Kidney capillary endothelial cell (primary cell): ENCODE data around the gene EMC1.
A peak's percentile ranks its signal among the peaks of the same experiment; 100 is the strongest.
"Not testable (repeated sequence)": the region's sequence is repeated elsewhere in the genome, so short reads cannot be mapped to it uniquely, and the experiment has no call there.

ENCODE experiments used
- DNase-seq: peaks from one replicate; pipeline ENCODE4 v3.0.0-alpha.2; 2018; ENCODE audit warnings: low spot score

The EMC1 gene

DNA sequence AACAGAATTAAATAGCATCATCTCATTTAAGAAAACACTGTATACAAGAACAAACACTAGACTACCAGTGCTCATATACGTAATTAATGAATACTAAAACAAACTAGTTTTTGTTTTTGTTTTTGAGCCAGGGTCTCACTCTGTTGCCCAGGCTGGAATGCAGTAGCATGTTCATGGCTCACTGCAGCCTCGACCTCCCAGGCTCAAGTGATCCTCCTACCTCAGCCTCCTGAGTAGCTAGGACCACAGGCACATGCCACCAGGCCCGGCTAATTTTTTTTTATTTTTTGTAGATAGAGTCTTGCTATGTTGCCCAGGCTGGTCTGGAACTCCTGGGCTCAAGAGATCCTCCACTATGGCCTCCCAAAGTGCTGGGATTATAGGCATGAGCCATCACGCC lies 34.7 kb downstream of the EMC1 start:
- not testable (repeated sequence) for DNase-seq

DNA sequence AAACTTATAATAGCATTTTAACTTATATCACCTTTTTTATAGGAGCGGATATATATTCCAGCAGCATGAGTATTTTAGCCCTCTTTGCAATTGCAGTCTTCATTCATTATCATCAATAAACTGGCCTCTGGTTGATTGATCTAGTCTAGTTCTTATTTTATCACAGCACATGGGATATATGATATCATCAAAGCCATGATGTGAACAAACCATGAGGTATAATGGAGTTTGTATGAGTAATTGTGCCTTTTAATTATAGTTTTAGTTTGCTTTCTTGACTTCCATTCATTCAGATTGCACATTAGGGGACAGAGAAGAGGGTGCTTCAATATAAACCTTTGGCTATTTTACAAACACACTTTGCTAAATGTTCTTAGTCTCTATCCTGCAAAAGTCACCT lies 37.7 kb downstream of the EMC1 start:
- no peak for DNase-seq

DNA sequence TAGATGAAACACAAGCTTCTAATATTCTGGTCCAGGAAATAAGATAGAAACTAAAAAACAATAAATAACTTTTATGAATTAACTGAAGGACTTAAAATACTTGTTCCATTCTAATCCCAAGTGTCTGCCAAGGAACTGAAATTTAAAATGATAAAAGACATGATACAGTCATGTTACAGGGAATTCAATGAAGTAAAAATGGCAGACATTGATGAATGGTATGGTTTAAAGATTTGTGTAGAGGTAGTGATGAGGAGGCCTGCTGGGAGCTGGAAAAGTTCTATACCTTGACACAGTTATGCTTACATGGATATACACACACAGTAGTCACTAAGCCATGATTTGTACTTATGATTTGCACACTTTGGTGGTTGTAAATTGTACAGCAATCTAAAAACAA lies 39.2 kb downstream of the EMC1 start:
- no peak for DNase-seq

DNA sequence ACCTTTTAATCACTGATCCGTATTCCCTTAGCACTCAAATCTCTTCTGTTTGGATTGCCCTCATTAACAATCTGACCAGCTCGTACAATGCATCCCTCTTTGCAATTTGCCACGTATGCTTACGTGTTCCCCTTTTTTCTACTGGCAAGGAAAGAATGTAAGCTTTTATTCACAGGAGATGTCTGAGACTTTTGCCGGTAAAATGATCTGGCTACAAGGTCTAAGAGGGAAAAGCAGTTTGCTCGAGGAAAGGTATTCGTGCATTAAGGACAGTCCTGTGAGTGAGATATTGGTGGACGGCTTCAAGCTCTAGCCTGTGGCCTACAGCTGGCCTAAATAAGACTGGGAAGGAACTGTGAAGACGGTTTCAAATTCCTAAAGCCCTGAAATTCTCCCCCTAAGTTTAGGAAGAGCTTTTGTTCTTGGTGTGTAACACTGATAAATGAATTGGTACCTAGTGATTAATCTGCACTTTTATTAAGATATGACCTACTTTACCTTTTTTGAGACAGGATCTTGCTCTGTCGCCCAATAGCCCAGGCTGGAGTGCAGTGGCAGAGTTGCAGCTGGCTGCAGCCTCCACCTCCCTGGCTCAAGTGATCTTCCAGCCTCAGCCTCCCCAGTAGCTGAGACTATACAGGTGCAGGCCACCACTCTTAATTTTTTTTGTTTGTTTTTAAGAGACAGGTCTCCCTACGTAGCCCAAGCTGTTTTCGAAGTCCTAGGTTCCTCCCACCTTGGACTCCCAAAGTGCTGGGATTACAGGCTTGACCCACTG lies 40.4 kb downstream of the EMC1 start:
- no peak for DNase-seq

DNA sequence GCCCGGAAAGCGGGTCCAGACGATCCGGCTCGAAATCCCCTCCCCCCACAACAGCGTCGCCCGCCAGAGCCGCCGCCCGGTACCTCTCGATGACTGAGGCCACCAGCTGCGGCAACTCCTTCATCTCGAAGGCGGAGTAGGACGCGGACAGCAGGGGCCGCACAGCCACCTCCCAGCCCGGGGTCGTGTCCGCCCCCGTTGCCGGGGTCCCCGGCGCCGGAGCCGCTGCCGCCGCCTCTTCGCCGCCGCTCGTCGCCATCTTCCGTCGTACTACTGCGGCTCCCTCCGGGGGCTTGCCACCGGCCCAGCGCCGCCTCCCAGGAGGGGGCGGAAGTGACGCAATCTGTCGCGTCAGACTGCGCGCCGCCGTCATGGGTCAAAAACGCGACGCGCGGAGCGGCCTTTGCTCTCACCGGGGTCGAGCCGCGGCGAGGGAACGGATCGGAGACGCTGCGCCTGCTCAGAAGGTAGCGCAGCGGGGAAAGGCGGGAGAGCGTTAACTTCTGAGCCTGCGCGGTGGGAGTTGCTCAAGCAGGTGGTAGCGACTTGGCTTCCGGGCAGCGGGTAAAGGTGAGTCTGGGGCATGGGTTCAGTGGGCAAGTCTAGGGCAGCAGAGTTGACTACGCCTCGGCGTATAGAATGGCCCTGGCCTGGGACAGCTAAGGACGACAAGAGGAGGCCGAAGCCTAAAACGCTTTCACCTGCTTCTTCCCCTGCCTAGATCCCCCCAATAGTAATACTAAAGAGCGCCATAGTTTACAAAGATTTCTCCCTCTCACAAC lies 41.1 kb downstream of the EMC1 start, which contains the start of gene UBR4:
TSS of gene UBR4 (minus strand) at position 277 of the 782 bp plus-strand sequence. CDS start at position 259, 18 bp downstream.
- DNase-seq = peak; percentile 90

DNA sequence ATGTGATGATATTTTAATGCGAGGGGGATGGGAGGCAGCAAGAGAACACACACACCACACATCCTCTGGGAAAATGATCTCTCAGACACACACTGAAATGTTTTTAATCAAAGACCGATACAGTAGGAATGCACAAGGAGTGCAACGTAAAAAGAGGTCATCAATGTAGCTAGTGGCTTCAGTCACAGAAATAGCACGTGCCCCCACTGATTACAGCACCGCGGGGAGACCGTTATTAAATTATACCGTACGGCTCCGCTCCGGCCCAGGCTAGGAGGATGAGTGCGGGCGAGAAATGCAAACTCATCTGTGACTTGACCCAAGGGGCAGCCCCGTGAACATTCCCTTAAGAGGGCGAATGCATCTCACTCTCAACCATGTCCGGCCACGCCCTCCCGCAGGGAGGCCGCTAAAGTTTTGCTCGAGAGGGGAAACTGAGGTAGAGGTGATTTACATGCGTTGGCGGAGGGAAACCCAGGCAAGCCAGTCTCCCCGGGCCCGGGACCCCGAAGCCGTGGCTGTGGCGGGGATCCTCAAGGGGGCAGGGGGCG lies 41.8 kb downstream of the EMC1 start:
- DNase-seq = peak; percentile 23

DNA sequence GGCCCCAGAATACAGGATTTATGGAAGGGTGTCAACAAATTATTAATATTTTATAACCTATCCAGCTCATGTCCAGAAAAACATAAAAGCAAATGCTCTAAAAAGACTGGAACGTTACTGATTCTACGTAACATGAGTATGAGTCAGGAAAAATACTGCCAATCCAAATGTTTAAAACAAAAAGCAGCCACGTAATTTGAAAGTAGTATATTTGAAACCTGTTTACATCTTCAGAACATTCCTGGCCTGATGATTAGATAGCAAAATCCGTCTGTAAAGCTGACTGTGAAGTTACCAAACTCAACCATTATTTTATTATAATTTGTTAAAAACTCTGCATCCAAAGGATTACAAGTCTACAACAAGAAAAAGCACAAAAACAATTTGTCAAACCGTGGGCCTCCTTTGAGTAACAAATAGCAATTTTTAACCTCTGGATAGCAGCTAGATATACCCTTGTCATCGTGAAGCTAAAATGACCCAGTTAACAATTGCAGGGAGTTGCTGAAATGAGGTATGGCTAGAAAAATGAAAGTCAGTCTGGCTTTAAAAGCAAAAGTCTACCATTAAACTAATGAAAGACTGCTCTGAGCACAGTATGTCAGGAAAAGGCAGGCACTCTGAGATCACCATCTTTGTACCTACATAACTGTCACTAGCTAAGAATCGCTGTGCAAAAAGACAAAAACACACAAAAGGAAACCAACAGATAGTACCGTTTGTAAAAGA lies 42.5 kb downstream of the EMC1 start:
- peak; percentile 15 for DNase-seq

DNA sequence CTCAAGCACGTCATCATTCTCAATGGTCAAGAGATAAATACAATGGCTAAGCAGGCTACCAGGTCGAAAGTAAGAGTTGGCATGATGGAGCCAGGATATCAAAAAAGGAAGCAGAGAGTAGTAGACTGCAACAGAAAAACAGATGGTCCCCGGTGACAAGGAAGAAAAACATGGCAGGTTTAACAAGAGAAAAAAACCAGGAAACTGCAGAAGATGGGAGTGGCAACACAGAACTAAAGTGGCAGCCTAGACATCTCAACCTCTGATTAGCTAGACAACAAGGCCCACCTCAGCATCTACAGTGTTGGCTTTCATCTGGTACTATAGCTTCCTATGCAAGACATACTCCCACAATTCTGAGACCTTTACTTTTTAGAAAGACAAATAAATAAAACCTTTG lies 44.4 kb downstream of the EMC1 start:
- DNase-seq = no peak

DNA sequence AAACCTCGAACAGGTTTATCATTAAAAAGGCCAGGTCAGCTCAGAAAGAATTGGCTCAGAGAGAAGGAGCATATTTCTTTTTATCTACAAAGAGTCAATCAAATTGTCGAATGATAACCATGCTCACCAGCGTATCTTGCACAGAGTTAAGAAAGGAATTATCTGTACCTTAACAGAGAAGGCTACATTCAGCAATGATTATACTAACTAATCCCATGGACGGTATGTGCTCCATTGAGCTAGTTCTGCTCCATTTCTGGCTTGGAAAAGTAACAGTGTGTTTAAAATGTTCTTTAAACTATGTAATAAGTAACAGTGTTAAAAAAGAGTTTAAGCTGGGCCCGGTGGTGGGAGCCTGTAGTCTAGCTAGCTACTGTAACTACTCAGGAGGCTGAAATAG lies 45.5 kb downstream of the EMC1 start:
- no peak for DNase-seq

DNA sequence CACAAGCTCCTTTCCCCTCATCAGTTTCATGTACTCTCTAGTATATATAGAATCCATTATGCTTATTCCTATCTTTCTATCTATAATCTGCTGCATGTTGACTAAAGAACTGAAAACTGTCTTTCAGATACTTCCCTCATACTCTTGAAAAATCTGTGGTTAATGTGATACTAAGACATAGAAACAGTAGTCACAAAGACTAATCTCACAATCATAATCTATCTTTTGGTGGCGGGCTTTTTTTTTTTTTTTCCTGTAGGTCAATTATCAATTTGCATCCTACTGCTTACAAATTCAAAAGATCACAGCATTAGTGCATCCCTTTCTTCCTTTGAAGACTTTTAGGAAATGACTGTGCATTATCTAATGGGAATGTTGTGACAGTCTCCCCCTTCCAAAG lies 45.9 kb downstream of the EMC1 start:
- DNase-seq = no peak

DNA sequence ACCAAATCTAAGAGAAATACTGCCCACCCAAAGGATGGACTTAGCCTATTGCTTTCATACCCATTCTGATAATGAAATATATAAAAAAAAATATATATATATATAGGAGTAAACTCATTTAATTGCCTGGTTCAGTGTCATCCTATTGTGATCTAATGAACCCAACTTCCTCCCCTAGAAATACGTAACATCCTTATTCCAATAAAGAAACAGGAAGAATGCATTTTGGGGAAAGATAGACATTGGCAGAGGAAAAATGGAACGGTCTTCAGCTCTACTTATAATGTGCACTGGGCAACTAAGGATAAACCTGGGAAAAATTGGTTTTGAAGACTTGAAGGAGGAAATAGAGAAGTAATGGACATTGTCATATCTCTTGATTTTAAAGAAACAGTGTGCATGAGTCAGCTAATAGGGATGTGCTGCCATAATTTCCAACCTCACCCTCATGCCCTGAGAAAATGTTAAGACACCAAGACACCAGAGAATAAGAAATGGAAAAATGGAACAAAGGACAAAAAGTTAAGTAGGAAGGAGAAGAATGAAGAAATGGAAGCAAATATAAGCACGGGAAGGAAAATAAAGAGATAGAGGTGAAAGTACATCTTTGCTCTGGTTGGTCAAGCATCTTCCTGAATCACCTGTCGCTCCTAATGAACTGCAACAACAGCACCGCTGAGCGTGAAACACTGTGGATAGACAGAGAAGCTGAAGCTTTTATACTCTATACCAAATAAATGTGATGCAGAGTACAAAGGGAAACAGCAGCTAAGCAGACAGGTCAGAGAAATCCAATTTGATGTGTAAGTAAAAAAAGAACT lies 46.7 kb downstream of the EMC1 start:
- peak; percentile 23 for DNase-seq

DNA sequence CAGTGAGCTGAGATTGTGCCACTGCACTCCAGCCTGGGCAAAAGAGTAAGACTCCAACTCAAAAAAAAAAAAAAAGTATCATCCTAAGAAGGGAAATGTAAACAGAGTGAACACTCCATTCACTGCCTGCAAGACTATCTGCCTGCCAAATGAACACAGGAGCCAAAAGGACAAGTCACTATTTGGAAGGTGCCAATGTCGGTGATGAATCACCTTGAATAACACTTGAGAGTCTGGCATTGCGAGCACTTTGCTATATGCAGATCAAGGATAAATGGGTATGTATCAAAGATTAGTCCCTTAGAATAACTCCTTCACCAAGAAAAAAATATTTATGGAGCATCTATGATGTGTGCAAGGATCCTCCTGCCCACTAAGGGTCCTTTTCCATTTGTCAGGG lies 47.9 kb downstream of the EMC1 start:
- DNase-seq = no peak

DNA sequence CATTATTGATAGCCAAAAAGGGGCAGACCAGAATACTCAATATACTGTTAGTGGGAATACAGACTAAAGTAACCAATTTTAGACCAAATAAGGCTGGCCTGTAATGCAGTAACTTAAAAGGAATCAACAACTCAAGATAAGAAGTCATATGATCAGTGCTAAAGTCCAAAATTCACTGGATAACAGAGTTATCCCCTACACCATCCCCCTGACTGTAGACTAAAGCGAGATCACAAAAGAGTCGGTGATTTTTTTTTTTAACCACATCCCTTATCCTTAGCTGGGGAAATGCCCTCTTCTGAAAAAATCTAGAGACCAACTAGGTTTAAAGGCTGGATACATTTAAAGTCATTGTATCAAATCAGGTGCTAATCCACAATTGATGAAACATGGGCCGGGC lies 48.9 kb downstream of the EMC1 start:
- DNase-seq = no peak

DNA sequence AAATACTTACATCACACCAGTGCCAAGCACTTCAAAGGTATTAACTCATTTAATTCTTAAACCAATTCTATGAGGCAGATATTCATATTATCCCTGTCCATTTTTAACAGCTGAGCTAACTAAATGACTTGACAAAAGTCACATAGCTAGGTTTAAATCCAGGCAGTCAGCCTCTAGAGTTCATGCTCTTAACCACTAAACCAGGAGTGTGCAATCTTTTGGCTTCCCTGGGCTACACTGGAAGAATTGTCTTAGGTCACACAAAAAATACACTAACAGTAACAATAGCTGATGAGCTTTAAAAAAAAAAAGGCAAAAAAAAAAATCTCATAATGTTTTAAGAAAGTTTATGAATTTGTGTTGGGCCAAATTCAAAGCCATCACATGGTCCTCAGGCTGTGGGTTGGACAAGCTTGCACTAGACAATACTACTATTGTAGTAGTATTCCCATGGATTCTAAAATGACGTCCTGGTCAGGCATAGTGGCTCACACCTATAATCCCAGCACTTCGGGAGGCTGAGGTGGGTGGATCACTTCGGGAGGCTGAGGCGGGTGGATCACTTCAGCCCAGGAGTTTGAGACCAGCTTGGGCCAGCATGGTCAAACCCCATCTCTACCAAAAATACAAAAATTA lies 51.2 kb downstream of the EMC1 start:
- DNase-seq = no peak

DNA sequence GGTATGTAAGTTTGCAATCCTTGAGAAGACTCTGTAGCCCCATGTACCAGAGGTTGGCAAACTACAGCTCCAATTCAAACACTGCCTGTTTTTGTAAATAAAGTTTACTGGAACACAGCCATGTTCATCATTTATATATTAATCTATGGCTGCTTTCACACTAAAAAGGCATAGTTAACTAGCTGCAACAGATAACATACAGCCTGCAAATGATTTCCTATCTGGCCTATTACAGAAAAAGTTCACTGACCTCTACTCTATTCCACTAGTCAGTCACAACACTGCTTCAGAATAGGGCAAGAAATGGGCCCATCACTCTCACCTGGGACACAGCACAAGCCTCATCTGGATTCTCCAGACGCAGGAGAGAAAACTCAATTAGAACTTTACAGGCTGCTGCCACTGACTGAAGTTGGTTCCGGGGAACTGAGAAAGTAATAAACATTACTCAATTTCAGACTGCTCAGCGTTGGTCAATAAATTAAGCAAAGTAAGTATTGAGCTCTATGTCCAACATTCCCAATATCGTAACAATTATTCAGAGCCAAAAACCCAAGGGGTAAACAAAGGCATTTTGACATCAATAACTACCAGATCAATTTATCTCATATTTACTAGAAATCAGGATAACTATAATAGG lies 51.9 kb downstream of the EMC1 start:
- no peak for DNase-seq

DNA sequence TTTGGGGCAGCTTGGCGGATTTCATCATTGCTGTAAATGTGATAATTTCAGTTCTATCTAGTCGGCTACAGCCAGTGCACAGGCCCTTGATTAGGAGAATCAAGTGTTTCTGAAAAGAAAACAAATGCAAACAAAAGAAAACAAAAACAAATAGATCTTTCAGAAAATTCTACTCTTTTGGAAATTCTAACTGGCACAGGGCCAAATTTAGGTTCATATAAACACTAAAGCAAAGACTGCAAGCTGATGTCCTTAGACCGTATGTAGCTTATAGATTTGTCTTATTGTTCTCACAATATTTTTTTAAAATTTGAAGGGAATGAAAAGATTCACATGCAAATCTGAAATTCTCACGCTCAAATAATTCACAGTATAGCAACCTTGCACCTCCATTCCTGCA lies 52.5 kb downstream of the EMC1 start:
- no peak for DNase-seq

DNA sequence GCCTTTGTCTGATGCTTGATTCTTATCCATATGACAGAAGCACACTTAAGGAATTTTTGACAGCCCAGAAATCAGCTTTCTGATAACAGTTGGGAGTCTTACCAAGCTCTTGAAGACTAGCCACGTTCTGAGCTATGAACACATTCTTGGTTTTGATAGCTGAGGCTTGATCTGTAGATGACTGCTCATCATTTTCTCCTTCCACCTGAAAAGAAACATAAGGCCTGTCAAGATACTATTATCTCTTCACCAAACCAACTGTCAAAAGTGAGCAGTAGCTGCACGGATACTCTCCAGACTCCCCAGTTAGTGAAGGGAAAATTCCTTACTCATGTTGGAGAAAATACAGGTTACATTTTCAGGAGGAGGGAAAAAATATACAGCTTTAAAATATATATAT lies 53.5 kb downstream of the EMC1 start:
- DNase-seq = no peak

DNA sequence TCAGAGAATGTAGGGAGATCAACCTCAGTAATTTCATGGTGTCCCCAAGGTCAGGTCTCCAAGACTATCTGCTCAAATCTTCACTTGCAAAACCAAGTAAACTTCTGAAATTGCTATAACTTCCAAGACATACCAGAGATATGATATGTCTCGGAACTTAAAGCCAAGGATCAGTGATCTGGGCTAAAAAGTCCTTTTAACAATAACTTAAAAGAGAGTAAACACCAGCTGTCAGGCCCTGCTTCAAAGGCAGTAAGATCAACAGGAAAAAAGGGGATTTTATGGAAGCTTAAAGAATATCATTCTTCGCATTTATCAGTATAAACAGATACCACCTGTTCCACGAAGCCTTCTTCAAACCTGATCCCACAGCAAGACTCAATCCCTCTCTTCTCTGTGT lies 55.0 kb downstream of the EMC1 start:
- DNase-seq = no peak

DNA sequence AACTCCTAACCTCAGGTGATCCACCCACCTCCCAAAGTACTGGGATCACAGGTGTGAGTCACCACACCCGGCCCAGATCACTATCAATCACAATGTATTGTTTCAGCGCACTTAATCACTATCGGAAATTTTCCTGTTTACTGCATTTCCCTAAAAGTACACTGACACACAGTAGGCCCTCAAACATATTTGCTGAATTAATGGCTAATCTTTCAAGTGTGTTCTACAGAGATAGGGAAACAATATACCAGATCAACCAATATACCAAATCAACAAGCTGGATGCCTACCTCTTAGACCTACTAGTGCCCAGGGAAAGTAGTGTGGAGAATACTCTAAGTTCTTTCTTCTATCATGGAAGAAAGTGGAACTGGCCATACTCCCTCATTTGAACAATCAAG lies 58.3 kb downstream of the EMC1 start:
- no peak for DNase-seq

DNA sequence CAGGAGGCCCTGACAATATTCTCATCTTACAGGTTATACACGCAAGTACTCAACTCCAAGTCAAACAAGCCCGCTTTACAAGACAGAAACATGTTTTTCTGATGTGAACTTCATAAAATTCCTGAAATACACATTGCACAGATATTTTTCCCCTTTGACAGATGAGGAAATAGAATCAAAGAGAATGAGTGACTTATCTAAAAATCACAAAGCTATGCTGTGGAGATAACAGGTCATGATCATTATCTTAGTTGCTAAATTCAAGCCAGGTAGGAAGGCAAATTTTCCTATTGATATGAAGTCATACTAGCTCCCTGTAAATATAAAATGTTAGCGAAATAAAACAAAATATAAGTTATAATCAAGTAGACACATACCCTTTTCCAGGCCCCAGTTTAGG lies 59.5 kb downstream of the EMC1 start:
- no peak for DNase-seq

DNA sequence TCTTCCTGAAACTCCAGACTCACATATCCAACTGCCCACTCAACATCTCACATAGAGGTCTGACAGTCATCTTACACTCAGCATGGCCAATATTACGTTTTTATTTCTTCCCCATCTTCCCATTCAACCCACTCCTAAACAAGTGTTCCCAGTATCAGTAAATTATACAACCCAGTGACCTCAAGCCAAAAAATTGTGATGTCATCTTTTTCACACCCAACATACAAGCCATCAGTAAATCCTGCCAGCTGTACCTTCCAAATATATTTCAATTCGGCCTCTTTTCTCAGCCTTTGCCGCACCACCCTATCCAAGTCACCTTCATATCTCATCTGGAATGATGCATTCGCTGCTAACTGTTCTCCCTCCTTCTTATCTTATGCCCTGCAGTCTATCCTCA lies 60.9 kb downstream of the EMC1 start:
- DNase-seq = no peak
